WTC11 (cell line): ENCODE results near the gene PPIB. TPM values are rescaled to one million over a fixed set of nuclear protein-coding genes. Genes with fewer than 3 reads are reported as not detected.
A peak's percentile ranks its signal among the peaks of the same experiment; 100 is the strongest.

Experiments
- ATAC-seq: fragments of 200-7000 bp; cut with Tn5 transposase; 2 replicates; pipeline ENCODE4 v1.10.0; 2021; ENCODE audit warnings: mild to moderate bottlenecking, moderate library complexity
- CTCF ChIA-PET: fragments of 300-600 bp; sonication (Branson Sonifier 250); formaldehyde crosslinking; loops from one replicate; lab custom pipeline; 2021; ENCODE audit warnings: antibody characterized with exemption; lab: Charles Lee
- POLR2A ChIA-PET: fragments of 350-600 bp; sonication (Branson Sonifier 250); formaldehyde crosslinking; loops from one replicate; lab custom pipeline; 2021; ENCODE audit warnings: antibody characterized with exemption; lab: Charles Lee
- DNase-seq: peaks from one replicate; pipeline ENCODE4 v3.0.0; 2021; ENCODE audit warnings: low spot score
- H3K27ac Mint-ChIP-seq: 2 replicates; pipeline ENCODE4 v1.8.0; 2021; ENCODE audit warnings: mixed read lengths
- H3K27me3 Mint-ChIP-seq: 2 replicates; pipeline ENCODE4 v1.8.0; 2021; ENCODE audit warnings: low read depth, mild to moderate bottlenecking, moderate library complexity, mixed read lengths
- H3K36me3 Mint-ChIP-seq: 2 replicates; pipeline ENCODE4 v1.8.0; 2021; ENCODE audit warnings: mixed read lengths
- H3K4me1 Mint-ChIP-seq: 2 replicates; pipeline ENCODE4 v1.8.0; 2022; ENCODE audit warnings: mixed read lengths
- H3K4me3 Mint-ChIP-seq: 2 replicates; pipeline ENCODE4 v1.8.0; 2021; ENCODE audit warnings: mild to moderate bottlenecking, moderate library complexity, mixed read lengths
- H3K9me3 Mint-ChIP-seq: 2 replicates; pipeline ENCODE4 v1.8.0; 2021; ENCODE audit warnings: mixed read lengths
- AFF4 ChIP-seq: sonication (generic); formaldehyde crosslinking; IDR thresholded peaks from 2 replicates; pipeline ENCODE4 v1.8.1; 2023; ENCODE audit warnings: mild to moderate bottlenecking, missing genetic modification reagents, borderline replicate concordance
- ATF6 ChIP-seq: sonication (generic); formaldehyde crosslinking; IDR thresholded peaks from 2 replicates; pipeline ENCODE4 v1.8.1; 2023; ENCODE audit warnings: mild to moderate bottlenecking, missing genetic modification reagents
- CBFB ChIP-seq: sonication (generic); formaldehyde crosslinking; IDR thresholded peaks from 2 replicates; pipeline ENCODE4 v1.8.1; 2022; ENCODE audit warnings: mild to moderate bottlenecking, low read depth, missing genetic modification reagents
- CTCF ChIP-seq: fragments of 200-600 bp; IDR thresholded peaks from 2 replicates; pipeline ENCODE4 v1.8.0; 2022; ENCODE audit warnings: antibody characterized with exemption
- ESRRA ChIP-seq: sonication (generic); formaldehyde crosslinking; IDR thresholded peaks from 2 replicates; pipeline ENCODE4 v1.8.1; 2022; ENCODE audit warnings: mild to moderate bottlenecking, missing genetic modification reagents, borderline replicate concordance
- FOXK1 ChIP-seq: sonication (generic); formaldehyde crosslinking; IDR thresholded peaks from 2 replicates; pipeline ENCODE4 v1.8.0; 2022; ENCODE audit warnings: mild to moderate bottlenecking, moderate library complexity, missing genetic modification reagents
- GTF2I ChIP-seq: fragments of 250-450 bp; sonication (Bioruptor Pico); conservative IDR thresholded peaks from 2 replicates; pipeline ENCODE4 v1.4.0; 2021; ENCODE audit warnings: mild to moderate bottlenecking
- HMGA2 ChIP-seq: fragments of 250-450 bp; sonication (Bioruptor Pico); IDR thresholded peaks from 2 replicates; pipeline ENCODE4 v1.4.0; 2021; ENCODE audit warnings: mild to moderate bottlenecking, moderate library complexity
- IRF1 ChIP-seq: sonication (generic); formaldehyde crosslinking; IDR thresholded peaks from 2 replicates; pipeline ENCODE4 v1.8.0; 2023; ENCODE audit warnings: missing genetic modification reagents
- JAZF1 ChIP-seq: fragments of 250-450 bp; sonication (Bioruptor Pico); IDR thresholded peaks from 2 replicates; pipeline ENCODE4 v1.9.0; 2021; ENCODE audit warnings: moderate library complexity, mild to moderate bottlenecking, inconsistent platforms
- MAX ChIP-seq: sonication (generic); formaldehyde crosslinking; IDR thresholded peaks from 2 replicates; pipeline ENCODE4 v1.8.0; 2022; ENCODE audit warnings: mild to moderate bottlenecking, missing genetic modification reagents
- OVOL2 ChIP-seq: fragments of 250-450 bp; sonication (Bioruptor Pico); IDR thresholded peaks from 2 replicates; pipeline ENCODE4 v1.9.0; 2021; ENCODE audit warnings: mild to moderate bottlenecking, borderline replicate concordance
- SP1 ChIP-seq: sonication (generic); formaldehyde crosslinking; conservative IDR thresholded peaks from 2 replicates; pipeline ENCODE4 v1.8.1; 2022; ENCODE audit warnings: missing genetic modification reagents
- TEAD1 ChIP-seq: sonication (generic); formaldehyde crosslinking; IDR thresholded peaks from 2 replicates; pipeline ENCODE4 v1.8.0; 2022; ENCODE audit warnings: mild to moderate bottlenecking, missing genetic modification reagents
- TEAD4 ChIP-seq: sonication (generic); formaldehyde crosslinking; IDR thresholded peaks from 2 replicates; pipeline ENCODE4 v1.8.0; 2022; ENCODE audit warnings: mild to moderate bottlenecking, missing genetic modification reagents
- ZMAT4 ChIP-seq: fragments of 250-450 bp; sonication (Bioruptor Pico); IDR thresholded peaks from 2 replicates; pipeline ENCODE4 v1.9.0; 2021; ENCODE audit warnings: mild to moderate bottlenecking
- ZNF219 ChIP-seq: sonication (generic); formaldehyde crosslinking; IDR thresholded peaks from 2 replicates; pipeline ENCODE4 v1.8.0; 2023; ENCODE audit warnings: missing genetic modification reagents, mild to moderate bottlenecking, borderline replicate concordance
- ZNF317 ChIP-seq: sonication (generic); formaldehyde crosslinking; IDR thresholded peaks from 2 replicates; pipeline ENCODE4 v1.8.1; 2023; ENCODE audit warnings: low read depth, mild to moderate bottlenecking, moderate library complexity, missing genetic modification reagents, borderline replicate concordance
- ZNF512 ChIP-seq: sonication (generic); formaldehyde crosslinking; IDR thresholded peaks from 2 replicates; pipeline ENCODE4 v1.8.1; 2022; ENCODE audit warnings: missing genetic modification reagents, borderline replicate concordance
- ZSCAN18 ChIP-seq: fragments of 250-450 bp; sonication (Bioruptor Pico); IDR thresholded peaks from 2 replicates; pipeline ENCODE4 v2.1.2; 2022; ENCODE audit warnings: mild to moderate bottlenecking, moderate library complexity
- total RNA-seq: library from RNA; stranded (reverse); gene quantifications from 3 replicates; pipeline ENCODE4 v1.2.3, GENCODE V29; 2021

PPIB gene
- total RNA-seq, 1 experiment from 2014 or later = 485 TPM

GRCh38 chr15:64191971-64192830 is 29.4 kb upstream of the PPIB start:
- Mint-ChIP-seq H3K36me3 (no peaks in the 10 kb centered on the region), H3K4me3 (no peak overlapping the region), H3K9me3 (no peaks in the 10 kb centered on the region), H3K27ac (0 out of 2 replicates have a peak overlapping the region, but pooled peaks have one; percentile 30), H3K27me3 (no peaks in the 10 kb centered on the region), H3K4me1 (no peaks in the 10 kb centered on the region)
- DNase-seq (no peak), ATAC-seq (no peak)
- ChIA-PET CTCF (interaction anchor here (0.7 to 2.8 kb wide), 2 partner anchors 29 to 39 kb away, joined by 3 to 12 read pairs; partner anchors contain the start of gene PPIB), POLR2A (no interaction called here)
- TF ChIP-seq ZNF512 = no peak
- TF ChIP-seq HMGA2 (CRISPR knock-in tag) = no peak
- no peak for TF ChIP-seq ATF6 (CRISPR knock-in tag)
- TF ChIP-seq JAZF1 (CRISPR knock-in tag) = no peak
- no peak for TF ChIP-seq ZNF317 (CRISPR knock-in tag)
- no peak for TF ChIP-seq CBFB (CRISPR knock-in tag)
- no peak for TF ChIP-seq OVOL2 (CRISPR knock-in tag)
- no peak for TF ChIP-seq TEAD1

GRCh38 chr15:64187396-64188191 is 24.8 kb upstream of the PPIB start:
- Mint-ChIP-seq H3K27ac (no peak overlapping the region), H3K4me3 (no peak overlapping the region), H3K4me1 (no peaks in the 10 kb centered on the region), H3K9me3 (no peaks in the 10 kb centered on the region), H3K36me3 (peaks cover 2% of the 10 kb centered on the region; the same call in 1 of the 2 replicates), H3K27me3 (no peaks in the 10 kb centered on the region)
- DNase-seq (no peak), ATAC-seq (no peak)
- ChIA-PET CTCF (no interaction called here), POLR2A (interaction anchor here (0.5 kb wide), 1 partner anchor 590 kb away, joined by 3 read pairs; no protein-coding TSS in a partner anchor)
- TF ChIP-seq CBFB (CRISPR knock-in tag) = no peak
- TF ChIP-seq MAX (CRISPR knock-in tag) = no peak
- TF ChIP-seq ZSCAN18 (CRISPR knock-in tag) = no peak
- TF ChIP-seq CTCF = no peak
- no peak for TF ChIP-seq ZNF219 (CRISPR knock-in tag)
- no peak for TF ChIP-seq IRF1 (CRISPR knock-in tag)
- no peak for TF ChIP-seq AFF4 (CRISPR knock-in tag)
- TF ChIP-seq SP1 (CRISPR knock-in tag) = no peak
- no peak for TF ChIP-seq TEAD4 (CRISPR knock-in tag)
- no peak for TF ChIP-seq FOXK1 (CRISPR knock-in tag)
- TF ChIP-seq GTF2I (CRISPR knock-in tag) = no peak
- no peak for TF ChIP-seq ESRRA (CRISPR knock-in tag)
- no peak for TF ChIP-seq TEAD1
- TF ChIP-seq ZMAT4 (CRISPR knock-in tag) = no peak
